Caco-2 (cell line): ENCODE measurements around the gene SDHB. TPM values are rescaled to one million over a fixed set of nuclear protein-coding genes. Genes with fewer than 3 reads are reported as not detected.

ENCODE experiments used
- BruUV-seq: library from RNA; stranded (reverse); fragments of 400-500 nt; replicated peaks from 2 replicates; lab custom pipeline; 2021; lab: Mats Ljungman, UMichigan
- CTCF ChIA-PET: fragments of 300-600 bp; sonication (Branson Sonifier 250); formaldehyde crosslinking; loops from one replicate; lab custom pipeline; 2022; ENCODE audit warnings: antibody characterized with exemption; lab: Charles Lee
- POLR2A ChIA-PET: fragments of 300-600 bp; sonication (Branson Sonifier 250); formaldehyde crosslinking; loops from one replicate; lab custom pipeline; 2022; ENCODE audit warnings: antibody characterized with exemption; lab: Charles Lee
- DNase-seq, 2 experiments: peaks; one replicate each; pipeline versions ENCODE4 v3.0.0 to v3.0.0-alpha.2; 2020 to 2022
- H3K27me3 ChIP-seq: replicated peaks from 2 replicates; pipeline ENCODE4 v1.6.0; 2011; ENCODE audit warnings: low read length; ENCODE audit not compliant: control insufficient read depth, insufficient read depth
- H3K36me3 ChIP-seq: 2 replicates; pipeline ENCODE4 v1.5.1; 2011; ENCODE audit warnings: low read length; ENCODE audit not compliant: control insufficient read depth, insufficient read depth
- H3K4me1 ChIP-seq: fragments of 250-450 bp; sonication (Bioruptor Pico); 2 replicates; pipeline ENCODE4 v1.5.1; 2020; ENCODE audit warnings: mild to moderate bottlenecking
- H3K4me3 ChIP-seq: 2 replicates; pipeline ENCODE4 v1.5.1; 2011; ENCODE audit warnings: low read depth, mild to moderate bottlenecking, control low read depth, low read length
- H3K9me3 ChIP-seq: fragments of 250-450 bp; sonication (Bioruptor Pico); 2 replicates; pipeline ENCODE4 v1.5.1; 2020; ENCODE audit warnings: mild to moderate bottlenecking, moderate library complexity
- H3K27ac Mint-ChIP-seq: one replicate; pipeline ENCODE4 v1.8.0; 2022; ENCODE audit warnings: mixed read lengths; ENCODE audit not compliant: unreplicated experiment
- H3K27me3 Mint-ChIP-seq: one replicate; pipeline ENCODE4 v1.8.0; 2022; ENCODE audit warnings: mixed read lengths; ENCODE audit not compliant: insufficient read depth, unreplicated experiment
- H3K36me3 Mint-ChIP-seq: one replicate; pipeline ENCODE4 v1.8.0; 2022; ENCODE audit warnings: mild to moderate bottlenecking, mixed read lengths; ENCODE audit not compliant: insufficient read depth, unreplicated experiment
- H3K4me1 Mint-ChIP-seq: one replicate; pipeline ENCODE4 v1.8.0; 2022; ENCODE audit warnings: low read depth, mixed read lengths; ENCODE audit not compliant: unreplicated experiment
- H3K4me3 Mint-ChIP-seq: one replicate; pipeline ENCODE4 v1.8.0; 2022; ENCODE audit warnings: mild to moderate bottlenecking, moderate library complexity, mixed read lengths; ENCODE audit not compliant: unreplicated experiment
- H3K9me3 Mint-ChIP-seq: one replicate; pipeline ENCODE4 v1.8.0; 2022; ENCODE audit warnings: mixed read lengths; ENCODE audit not compliant: unreplicated experiment
- CTCF ChIP-seq, 2 experiments: fragments of 200-600 bp in 1 of 2; IDR thresholded peaks; 1 replicate in 1 of 2; 2 replicates in 1 of 2; pipeline versions ENCODE4 v1.5.1 to v1.8.0; 2011 to 2022; ENCODE audit warnings: antibody characterized with exemption in 1 of 2, control low read depth in 1 of 2, inconsistent platforms in 1 of 2, low read depth in 1 of 2, low read length in 1 of 2, mild to moderate bottlenecking in 1 of 2, moderate library complexity in 1 of 2; ENCODE audit not compliant: insufficient read depth in 1 of 2, severe bottlenecking in 1 of 2, unreplicated experiment in 1 of 2
- intact Hi-C: fragments of 100-400 bp; cut with micrococcal nuclease; formaldehyde crosslinking; loops from one replicate; pipeline ENCODE4 v1.10.0; 2022; ENCODE audit not compliant: unreplicated experiment
- total RNA-seq: library from RNA; stranded (reverse); gene quantifications from 2 replicates; pipeline ENCODE4 v1.2.3, GENCODE V29; 2022

Gene SDHB
- total RNA-seq, 1 experiment from 2014 or later = 91.5 TPM

- Mint-ChIP-seq H3K27ac (no peak overlapping the region), H3K4me1 (no peaks in the 10 kb centered on the region), H3K9me3 (no peaks in the 10 kb centered on the region), H3K36me3 (peaks cover 9% of the 10 kb centered on the region), H3K27me3 (no peaks in the 10 kb centered on the region), H3K4me3 (no peak overlapping the region)
- DNase-seq = no peak
- TF ChIP-seq CTCF (IDR thresholded peaks at IDR 0.05; ENCODE audit: insufficient read depth in 1 of 2, low read depth in 1 of 2, low read length in 1 of 2, severe bottlenecking in 1 of 2, unreplicated experiment in 1 of 2) = no peak
- POLR2A ChIA-PET = interaction anchor here (0.6 kb wide), 1 partner anchor 36 kb away, joined by 3 read pairs; no protein-coding TSS in a partner anchor
- no peaks in the 10 kb centered on the region for H3K9me3 ChIP-seq
- no peak overlapping the region for H3K4me3 ChIP-seq
- CTCF ChIA-PET = no interaction called here
- no TSS peak for BruUV-seq
- no peaks in the 10 kb centered on the region for H3K27me3 ChIP-seq
- H3K36me3 ChIP-seq = no peaks in the 10 kb centered on the region
- intact Hi-C loops = no loop called here
- H3K4me1 ChIP-seq = no peaks in the 10 kb centered on the region
These were observed 57.0 kb downstream of the SDHB start for GRCh38 chr1:16996845-16997244.

GRCh38 chr1:16993521-16994038 is 60.3 kb downstream of the SDHB start:
- TF ChIP-seq CTCF (IDR thresholded peaks at IDR 0.05; ENCODE audit: insufficient read depth in 1 of 2, low read depth in 1 of 2, low read length in 1 of 2, severe bottlenecking in 1 of 2, unreplicated experiment in 1 of 2) = no peak
- H3K4me1 Mint-ChIP-seq = no peaks in the 10 kb centered on the region
- Histone ChIP-seq H3K27me3 (no peaks in the 10 kb centered on the region), H3K9me3 (no peaks in the 10 kb centered on the region), H3K4me1 (no peaks in the 10 kb centered on the region), H3K36me3 (no peaks in the 10 kb centered on the region), H3K4me3 (no peak overlapping the region)
- no TSS peak for BruUV-seq
- H3K36me3 Mint-ChIP-seq = peaks cover 7% of the 10 kb centered on the region
- H3K4me3 Mint-ChIP-seq = no peak overlapping the region
- intact Hi-C loops = no loop called here
- no peak for DNase-seq
- no peak overlapping the region for H3K27ac Mint-ChIP-seq
- POLR2A ChIA-PET = no interaction called here
- CTCF ChIA-PET = no interaction called here
- no peaks in the 10 kb centered on the region for H3K9me3 Mint-ChIP-seq
- no peaks in the 10 kb centered on the region for H3K27me3 Mint-ChIP-seq

- intact Hi-C loops = no loop called here
- peaks cover 7% of the 10 kb centered on the region for H3K36me3 Mint-ChIP-seq
These were observed 61.2 kb downstream of the SDHB start for GRCh38 chr1:16992675-16993074.

More at GRCh38 chr1:16992675-16993074, 61.2 kb downstream of the SDHB start:
- no peak for DNase-seq
- Histone ChIP-seq H3K9me3 (no peaks in the 10 kb centered on the region), H3K4me3 (no peak overlapping the region), H3K27me3 (no peaks in the 10 kb centered on the region), H3K36me3 (no peaks in the 10 kb centered on the region), H3K4me1 (no peaks in the 10 kb centered on the region)
- POLR2A ChIA-PET = no interaction called here
- H3K9me3 Mint-ChIP-seq = no peaks in the 10 kb centered on the region
- H3K4me1 Mint-ChIP-seq = no peaks in the 10 kb centered on the region
- CTCF ChIA-PET = no interaction called here
- no peak overlapping the region for H3K4me3 Mint-ChIP-seq
- no peak for TF ChIP-seq CTCF (IDR thresholded peaks at IDR 0.05; ENCODE audit: insufficient read depth in 1 of 2, low read depth in 1 of 2, low read length in 1 of 2, severe bottlenecking in 1 of 2, unreplicated experiment in 1 of 2)
- H3K27me3 Mint-ChIP-seq = no peaks in the 10 kb centered on the region
- no peak overlapping the region for H3K27ac Mint-ChIP-seq
- BruUV-seq = no TSS peak
